ENCODE data around the gene KRT80.

The KRT80 gene

DNA sequence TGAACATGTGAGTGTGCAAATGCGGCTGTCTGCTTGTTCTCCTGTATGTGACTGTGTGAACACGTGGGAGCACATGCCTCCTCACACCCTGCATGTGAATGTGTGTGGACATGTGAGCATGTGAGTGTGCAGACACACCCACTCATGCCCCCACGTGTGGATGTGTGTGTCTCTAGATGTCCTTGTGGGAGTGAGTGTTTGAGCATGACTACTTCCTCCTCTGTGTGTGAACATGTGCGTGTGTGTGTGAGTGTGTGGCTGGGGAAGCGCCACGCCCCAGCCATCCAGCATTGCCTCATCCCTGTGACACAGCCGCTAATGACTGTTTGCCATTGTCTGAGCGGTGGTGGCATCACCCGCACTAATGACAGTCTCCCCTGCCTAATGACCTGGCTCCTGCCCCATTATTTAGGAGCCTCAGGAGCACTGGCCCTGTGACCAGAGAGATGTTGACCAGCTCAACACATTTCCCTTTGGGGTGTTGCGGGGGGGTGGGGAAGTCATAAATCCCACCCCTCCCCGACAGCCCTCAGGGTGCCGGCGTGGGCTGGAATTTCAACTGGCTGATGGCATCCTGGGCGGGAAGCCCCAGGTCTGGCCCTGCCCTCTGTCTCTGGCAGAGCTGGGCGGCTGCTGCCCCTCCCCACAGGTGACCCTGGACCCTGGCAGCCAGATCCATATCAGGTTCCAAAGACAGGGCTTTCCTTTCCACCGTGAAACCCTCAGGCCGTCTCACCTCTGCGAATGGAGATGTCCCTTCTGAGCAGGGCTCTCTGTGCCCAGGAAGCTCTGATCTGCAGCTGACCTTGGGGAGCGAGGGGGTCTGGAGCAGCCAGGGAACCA lies 11.5 kb upstream of the KRT80 start:
- Histone ChIP-seq H3K9me3 (ENCODE audit: control insufficient read depth, low read length) (no peaks in the 10 kb centered on the region), H3K36me3 (ENCODE audit: control insufficient read depth, insufficient read depth, low read length) (no peaks in the 10 kb centered on the region), H3K4me1 (ENCODE audit: control insufficient read depth, insufficient read depth, low read length, poor library complexity, severe bottlenecking) (peaks cover 36% of the 10 kb centered on the region), H3K27ac (ENCODE audit: low read depth, low read length, severe bottlenecking) (peak overlapping the region; percentile 36), H3K4me3 (ENCODE audit: extremely low read depth, insufficient read depth, low read length, poor library complexity, severe bottlenecking) (no peak overlapping the region)
- 79 to 87% methylated on average over 11 to 12 of the region's 19 CpGs for WGBS, 2 experiments (ENCODE audit: insufficient coverage in 2 of 2)

DNA sequence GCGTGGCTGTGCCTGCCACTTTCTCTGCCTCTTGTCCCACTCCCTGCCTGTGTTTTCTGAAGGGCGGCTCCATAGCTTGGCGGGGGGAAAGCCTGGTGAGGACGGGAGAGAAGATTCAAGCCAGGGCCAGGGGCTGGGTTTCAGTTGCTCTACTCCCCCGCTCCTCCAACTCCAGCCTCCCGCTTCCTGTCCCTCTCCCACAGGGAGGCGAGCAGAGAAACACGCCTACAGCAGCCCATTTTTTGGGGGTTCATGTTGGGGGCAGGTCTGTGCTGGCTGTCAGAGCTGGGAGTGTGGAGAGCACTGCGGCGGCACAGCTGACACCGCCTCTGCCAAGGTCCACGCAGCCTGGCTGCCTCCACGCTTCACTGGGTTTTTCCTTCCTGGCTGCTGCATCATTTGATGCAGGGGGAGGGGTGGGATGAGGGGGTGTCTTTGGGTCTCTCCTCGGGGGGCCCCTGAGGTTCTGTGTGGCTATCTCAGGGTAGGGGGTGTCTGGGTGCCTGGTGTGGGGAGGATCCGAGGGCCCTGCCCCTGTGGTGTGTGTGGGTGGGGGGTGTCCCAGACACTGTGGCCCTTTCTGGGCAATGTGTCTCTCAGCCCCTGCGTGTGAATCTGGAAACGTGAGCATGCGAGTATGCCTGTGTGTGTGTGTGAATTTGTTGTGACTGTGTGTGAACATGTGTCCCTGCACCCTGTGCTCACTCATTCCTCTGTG lies 10.7 kb upstream of the KRT80 start:
- no peaks in the 10 kb centered on the region for H3K9me3 ChIP-seq (ENCODE audit: control insufficient read depth, low read length)
- H3K27ac ChIP-seq (ENCODE audit: low read depth, low read length, severe bottlenecking): peak overlapping the region; percentile 36
- H3K36me3 ChIP-seq (ENCODE audit: control insufficient read depth, insufficient read depth, low read length): no peaks in the 10 kb centered on the region
- H3K4me1 ChIP-seq (ENCODE audit: control insufficient read depth, insufficient read depth, low read length, poor library complexity, severe bottlenecking): peaks cover 36% of the 10 kb centered on the region
- WGBS, 2 experiments (ENCODE audit: insufficient coverage in 2 of 2): 81 to 82% methylated on average over 6 to 12 of the region's 18 CpGs
- no peak overlapping the region for H3K4me3 ChIP-seq (ENCODE audit: extremely low read depth, insufficient read depth, low read length, poor library complexity, severe bottlenecking)

DNA sequence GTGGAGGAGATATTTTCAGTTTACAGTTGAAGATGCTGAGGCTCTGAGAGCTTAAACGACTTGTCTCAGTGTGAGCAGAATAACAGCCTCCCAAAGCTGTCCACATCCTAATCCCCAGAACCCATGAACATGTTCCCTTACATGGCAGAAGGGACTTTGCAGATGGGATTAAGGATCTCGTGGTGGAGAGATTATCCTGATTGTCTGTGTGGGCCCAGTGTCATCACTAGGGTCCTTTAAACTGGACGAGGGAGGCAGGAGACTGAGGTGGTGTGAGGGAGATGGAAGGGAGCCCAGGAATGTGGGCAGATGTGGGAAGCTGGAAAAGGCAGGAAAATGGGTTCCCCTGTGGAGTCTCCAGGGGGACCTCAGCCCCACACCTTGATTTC lies 9.6 kb upstream of the KRT80 start:
- WGBS, 2 experiments (ENCODE audit: insufficient coverage in 2 of 2): 55 to 90% methylated on average over 1 to 2 of the region's 3 CpGs
- H3K4me1 ChIP-seq (ENCODE audit: control insufficient read depth, insufficient read depth, low read length, poor library complexity, severe bottlenecking): peaks cover 36% of the 10 kb centered on the region
- H3K27ac ChIP-seq (ENCODE audit: low read depth, low read length, severe bottlenecking): no peak overlapping the region

DNA sequence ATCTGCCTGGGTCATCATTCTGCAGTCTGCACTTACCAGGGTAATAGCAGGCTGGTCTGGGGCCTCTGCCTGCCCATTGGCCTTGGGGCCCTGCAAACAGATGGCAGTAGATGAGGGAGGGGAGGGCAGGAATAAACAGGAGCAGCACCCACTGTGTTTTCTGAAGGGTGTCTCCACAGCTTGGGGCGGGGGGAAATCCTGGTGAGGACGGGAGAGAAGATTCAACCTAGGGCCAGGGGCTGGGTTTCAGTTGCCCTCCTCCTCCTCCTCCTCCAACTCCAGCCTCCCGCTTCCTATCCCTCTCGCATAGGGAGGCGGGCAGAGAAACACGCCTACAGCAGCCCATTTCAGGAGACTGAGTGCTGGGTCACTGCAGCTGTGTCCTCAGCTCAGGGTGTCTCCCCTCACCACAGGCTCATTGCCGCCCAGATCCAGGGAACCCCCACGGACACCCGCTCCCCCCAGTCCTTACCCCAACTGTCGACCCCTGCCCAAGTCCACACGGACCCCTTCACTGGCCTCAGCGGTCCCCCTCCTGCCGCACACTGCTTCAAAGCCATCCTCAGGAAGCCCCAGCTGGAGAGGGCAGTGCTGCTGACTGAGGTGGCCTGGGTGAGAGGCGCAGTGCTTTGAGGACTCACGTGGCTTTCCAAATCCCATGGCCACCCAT lies 9.1 kb upstream of the KRT80 start:
- no peak overlapping the region for H3K4me3 ChIP-seq (ENCODE audit: extremely low read depth, insufficient read depth, low read length, poor library complexity, severe bottlenecking)
- no peak overlapping the region for H3K27ac ChIP-seq (ENCODE audit: low read depth, low read length, severe bottlenecking)
- H3K36me3 ChIP-seq (ENCODE audit: control insufficient read depth, insufficient read depth, low read length): no peaks in the 10 kb centered on the region
- WGBS, 2 experiments (ENCODE audit: insufficient coverage in 2 of 2): 73 to 80% methylated on average over 8 to 12 of the region's 15 CpGs
- peaks cover 36% of the 10 kb centered on the region for H3K4me1 ChIP-seq (ENCODE audit: control insufficient read depth, insufficient read depth, low read length, poor library complexity, severe bottlenecking)
- H3K9me3 ChIP-seq (ENCODE audit: control insufficient read depth, low read length): no peaks in the 10 kb centered on the region

More for the DNA sequence above, 9.6 kb upstream of the KRT80 start:
- Histone ChIP-seq H3K36me3 (ENCODE audit: control insufficient read depth, insufficient read depth, low read length) (no peaks in the 10 kb centered on the region), H3K4me3 (ENCODE audit: extremely low read depth, insufficient read depth, low read length, poor library complexity, severe bottlenecking) (no peak overlapping the region), H3K9me3 (ENCODE audit: control insufficient read depth, low read length) (no peaks in the 10 kb centered on the region)

DNA sequence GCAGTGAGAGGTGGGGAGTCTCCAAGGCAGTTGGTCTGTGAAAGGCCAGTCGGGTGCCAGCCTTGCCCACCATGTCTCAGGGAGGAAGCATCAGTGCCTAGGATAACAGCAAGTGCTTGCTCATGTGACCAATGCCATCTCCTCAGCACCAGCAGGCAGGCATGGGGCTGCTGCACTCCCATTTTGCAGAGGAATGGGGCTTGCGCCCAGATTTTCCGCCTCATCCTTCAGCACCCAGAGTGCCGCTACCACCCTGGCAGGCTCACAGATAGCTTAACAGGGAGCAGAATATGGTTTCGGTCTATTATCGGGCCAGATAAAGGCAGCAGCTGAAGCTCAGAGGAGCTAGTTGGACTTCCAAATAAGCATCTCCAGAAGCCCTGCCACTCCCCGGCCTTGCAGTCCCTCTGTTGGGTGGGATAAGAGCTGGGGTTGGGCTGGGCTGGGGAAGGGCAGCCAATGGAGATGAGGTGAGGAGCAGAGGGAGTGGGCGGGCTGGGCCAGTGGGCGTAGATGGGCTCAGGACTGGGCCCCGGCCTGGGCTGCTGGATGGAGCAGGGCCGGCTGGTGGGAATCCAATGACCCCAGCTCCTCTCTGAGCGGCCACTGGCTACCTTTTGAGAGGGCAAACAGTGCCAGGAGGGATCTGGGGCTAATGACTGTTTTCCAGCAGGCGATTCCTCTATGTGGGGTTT lies 8.4 kb upstream of the KRT80 start:
- H3K4me3 ChIP-seq (ENCODE audit: extremely low read depth, insufficient read depth, low read length, poor library complexity, severe bottlenecking): no peak overlapping the region
- H3K9me3 ChIP-seq (ENCODE audit: control insufficient read depth, low read length): no peaks in the 10 kb centered on the region
- H3K4me1 ChIP-seq (ENCODE audit: control insufficient read depth, insufficient read depth, low read length, poor library complexity, severe bottlenecking): peaks cover 40% of the 10 kb centered on the region
- no peaks in the 10 kb centered on the region for H3K36me3 ChIP-seq (ENCODE audit: control insufficient read depth, insufficient read depth, low read length)
- H3K27ac ChIP-seq (ENCODE audit: low read depth, low read length, severe bottlenecking): no peak overlapping the region
- 81 to 83% methylated on average over 12 of the region's 13 CpGs for WGBS, 2 experiments (ENCODE audit: insufficient coverage in 2 of 2)

DNA sequence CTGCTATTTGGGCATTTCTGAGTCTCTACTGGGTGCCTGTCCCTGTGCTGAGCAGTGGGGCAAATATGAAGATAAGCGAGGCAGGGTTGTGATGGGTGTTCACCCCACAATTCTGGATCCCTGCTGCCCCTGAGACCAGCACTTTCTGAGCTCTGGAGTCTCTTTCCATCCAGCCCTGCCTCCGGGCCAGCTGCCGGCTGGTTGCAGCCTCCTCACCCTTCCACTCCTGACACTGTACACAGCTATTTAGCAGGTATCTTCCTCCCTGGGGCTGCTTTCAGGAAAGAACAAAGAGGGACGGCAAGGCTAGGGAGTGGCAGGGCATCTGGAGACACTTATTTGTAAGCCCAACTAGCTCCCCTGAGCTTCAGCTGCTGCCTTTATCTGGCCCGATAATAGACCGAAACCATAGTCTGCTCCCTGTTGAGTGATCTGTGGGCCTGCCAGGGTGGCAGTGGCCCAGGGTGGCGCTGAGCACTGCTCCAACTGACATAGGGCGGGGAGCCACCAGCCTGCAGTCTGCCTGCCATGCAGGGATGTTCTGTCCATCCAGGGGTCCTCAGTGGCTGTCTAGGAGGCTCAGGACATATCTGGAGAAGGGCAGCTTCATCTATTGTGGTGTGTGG lies 7.6 kb upstream of the KRT80 start:
- peaks cover 40% of the 10 kb centered on the region for H3K4me1 ChIP-seq (ENCODE audit: control insufficient read depth, insufficient read depth, low read length, poor library complexity, severe bottlenecking)
- H3K9me3 ChIP-seq (ENCODE audit: control insufficient read depth, low read length): no peaks in the 10 kb centered on the region
- no peak overlapping the region for H3K27ac ChIP-seq (ENCODE audit: low read depth, low read length, severe bottlenecking)
- 92 to 98% methylated on average over 7 to 8 of the region's 8 CpGs for WGBS, 2 experiments (ENCODE audit: insufficient coverage in 2 of 2)
- no peak overlapping the region for H3K4me3 ChIP-seq (ENCODE audit: extremely low read depth, insufficient read depth, low read length, poor library complexity, severe bottlenecking)
- no peaks in the 10 kb centered on the region for H3K36me3 ChIP-seq (ENCODE audit: control insufficient read depth, insufficient read depth, low read length)

DNA sequence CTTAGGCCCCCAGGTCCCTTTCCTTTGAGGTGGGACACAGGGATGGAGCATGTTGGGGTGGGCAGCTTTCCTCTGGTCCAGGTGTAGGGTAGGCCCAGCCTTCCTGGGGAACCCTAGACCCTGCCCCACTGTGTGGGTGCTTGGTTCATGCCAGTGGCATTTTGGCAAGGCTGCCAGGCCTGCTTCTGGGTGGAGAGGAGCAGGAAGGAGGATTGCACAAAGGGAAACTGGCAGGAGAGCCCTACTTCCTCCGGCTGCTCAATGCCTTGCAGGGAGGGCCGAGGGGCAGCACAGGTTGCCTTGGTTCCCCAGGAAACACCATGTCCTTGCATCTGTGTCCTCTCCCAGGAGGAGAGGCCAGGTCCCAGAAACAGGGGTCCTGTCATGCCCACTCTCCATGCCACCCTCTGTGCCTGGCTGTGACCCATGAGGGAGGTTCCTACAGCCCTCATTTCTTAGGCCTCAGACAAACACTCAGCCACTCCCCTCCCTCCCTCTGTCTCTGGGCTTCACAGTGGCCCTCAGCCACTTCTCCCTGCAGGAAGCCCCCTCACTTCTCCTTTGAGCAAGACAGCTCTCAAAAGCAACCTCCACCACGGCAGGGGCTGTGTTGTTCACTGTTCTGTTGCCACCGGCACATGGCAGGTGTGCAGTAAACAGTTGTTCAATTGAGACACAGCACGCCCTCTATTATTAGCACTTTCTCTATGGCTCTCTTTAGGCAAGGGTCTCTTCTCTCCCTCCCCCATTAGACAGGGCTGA lies 6.8 kb upstream of the KRT80 start:
- H3K36me3 ChIP-seq (ENCODE audit: control insufficient read depth, insufficient read depth, low read length): no peaks in the 10 kb centered on the region
- H3K4me1 ChIP-seq (ENCODE audit: control insufficient read depth, insufficient read depth, low read length, poor library complexity, severe bottlenecking): peaks cover 41% of the 10 kb centered on the region
- WGBS, 2 experiments (ENCODE audit: insufficient coverage in 2 of 2): 88 to 100% methylated on average over 2 to 4 of the region's 5 CpGs
- H3K4me3 ChIP-seq (ENCODE audit: extremely low read depth, insufficient read depth, low read length, poor library complexity, severe bottlenecking): no peak overlapping the region
- H3K9me3 ChIP-seq (ENCODE audit: control insufficient read depth, low read length): no peaks in the 10 kb centered on the region
- no peak overlapping the region for H3K27ac ChIP-seq (ENCODE audit: low read depth, low read length, severe bottlenecking)

DNA sequence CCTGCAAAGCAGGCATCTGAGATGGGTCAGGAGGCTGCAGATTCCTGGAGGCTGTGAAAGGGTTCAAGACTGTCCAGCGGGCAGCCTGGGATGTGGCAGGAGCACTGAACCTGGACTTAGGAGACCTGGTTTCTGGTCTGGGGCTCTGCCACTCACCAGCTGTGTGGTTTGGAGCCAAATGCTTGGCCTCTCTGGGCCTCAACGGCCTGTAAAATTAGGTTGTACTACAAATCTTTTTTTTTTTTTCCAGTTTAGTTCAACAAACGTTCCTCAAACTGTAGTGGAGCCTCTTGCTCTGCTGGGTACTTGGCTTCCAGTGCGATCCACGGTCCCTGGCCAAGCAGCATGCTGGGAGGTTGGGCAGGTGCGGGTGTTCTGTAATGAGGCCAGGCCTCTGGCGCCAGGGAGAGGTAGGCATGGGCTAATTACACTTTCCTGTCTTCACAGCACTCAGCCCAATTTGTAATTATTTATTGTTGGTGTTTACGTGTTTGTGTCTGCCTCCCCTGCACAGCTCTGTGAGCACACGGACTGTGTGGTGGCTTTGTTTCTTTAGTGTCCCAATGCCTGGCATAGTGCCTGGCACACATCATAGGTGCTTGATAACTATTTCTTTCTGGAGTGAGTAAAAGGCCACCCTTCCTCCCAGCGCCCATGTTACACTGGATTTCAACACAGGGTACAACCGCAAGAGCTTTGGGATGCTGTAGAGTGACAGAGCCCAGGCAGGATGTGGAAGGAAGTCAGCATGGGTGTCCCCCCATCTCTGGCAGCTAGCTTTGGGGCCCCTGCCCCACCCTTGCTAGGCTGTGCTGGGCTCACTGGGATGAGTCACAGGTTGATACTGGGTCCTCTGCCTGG lies 5.8 kb upstream of the KRT80 start:
- 89 to 94% methylated on average over 2 to 6 of the region's 11 CpGs for WGBS, 2 experiments (ENCODE audit: insufficient coverage in 2 of 2)
- H3K36me3 ChIP-seq (ENCODE audit: control insufficient read depth, insufficient read depth, low read length): no peaks in the 10 kb centered on the region
- peaks cover 40% of the 10 kb centered on the region for H3K4me1 ChIP-seq (ENCODE audit: control insufficient read depth, insufficient read depth, low read length, poor library complexity, severe bottlenecking)
- H3K27ac ChIP-seq (ENCODE audit: low read depth, low read length, severe bottlenecking): no peak overlapping the region
- no peaks in the 10 kb centered on the region for H3K9me3 ChIP-seq (ENCODE audit: control insufficient read depth, low read length)
- H3K4me3 ChIP-seq (ENCODE audit: extremely low read depth, insufficient read depth, low read length, poor library complexity, severe bottlenecking): no peak overlapping the region

DNA sequence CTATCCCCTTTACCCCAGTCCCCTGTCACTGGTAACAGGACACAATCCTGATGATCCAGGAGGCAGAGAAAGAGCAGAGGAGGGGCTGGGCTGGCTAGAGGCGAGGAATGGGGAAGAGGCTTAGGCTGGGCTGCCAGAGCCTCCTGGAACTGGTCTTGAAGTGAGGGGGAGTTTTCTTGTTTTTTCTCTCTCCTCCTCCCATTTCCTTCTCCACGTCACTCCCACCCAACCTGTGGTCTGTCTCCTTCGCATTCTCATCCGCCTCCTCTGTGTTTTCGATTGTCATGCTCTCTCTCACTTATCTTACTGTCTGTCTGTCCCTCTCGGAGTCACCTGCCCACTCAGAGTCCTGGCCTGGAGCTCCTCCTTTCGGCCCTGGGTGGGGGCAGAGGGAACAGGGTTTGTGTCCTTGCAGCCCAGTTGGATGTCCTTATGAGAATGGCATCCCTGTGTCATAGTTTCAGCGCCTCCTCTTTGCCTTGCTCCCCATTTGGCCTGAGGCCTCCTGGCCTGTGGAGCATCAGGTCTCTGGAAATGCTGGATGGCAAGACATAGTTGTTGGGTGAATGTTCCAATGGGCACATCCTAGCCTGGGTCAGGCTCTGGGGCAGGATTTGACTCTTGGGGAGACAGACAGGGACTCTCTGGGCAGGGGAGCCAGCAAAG lies 3.4 kb upstream of the KRT80 start:
- peaks cover 43% of the 10 kb centered on the region for H3K4me1 ChIP-seq (ENCODE audit: control insufficient read depth, insufficient read depth, low read length, poor library complexity, severe bottlenecking)
- H3K36me3 ChIP-seq (ENCODE audit: control insufficient read depth, insufficient read depth, low read length): no peaks in the 10 kb centered on the region
- H3K4me3 ChIP-seq (ENCODE audit: extremely low read depth, insufficient read depth, low read length, poor library complexity, severe bottlenecking): no peak overlapping the region
- 80% methylated on average over 2 to 7 of the region's 8 CpGs for WGBS, 2 experiments (ENCODE audit: insufficient coverage in 2 of 2)
- H3K9me3 ChIP-seq (ENCODE audit: control insufficient read depth, low read length): no peaks in the 10 kb centered on the region
- H3K27ac ChIP-seq (ENCODE audit: low read depth, low read length, severe bottlenecking): no peak overlapping the region

Measured in mesodermal cell (in vitro differentiated cells).